Skeletal muscle tissue (tissue), 4 donors: ENCODE results near the gene FRS2. TPM values are rescaled to one million over a fixed set of nuclear protein-coding genes. Genes with fewer than 3 reads are reported as not detected.

Source experiments
- H3K27ac ChIP-seq: one replicate; pipeline ENCODE4 v1.7.0; 2013; ENCODE audit warnings: mild to moderate bottlenecking, low read depth, low read length, inconsistent platforms
- H3K27me3 ChIP-seq, 3 donors: one replicate each; pipeline ENCODE4 v1.7.0; 2013; ENCODE audit warnings: low read length in 3 of 3; ENCODE audit not compliant: control insufficient read depth in 3 of 3, insufficient read depth in 3 of 3
- H3K36me3 ChIP-seq, 3 donors: one replicate each; pipeline ENCODE4 v1.7.0; 2013; ENCODE audit warnings: low read length in 3 of 3; ENCODE audit not compliant: control insufficient read depth in 3 of 3, insufficient read depth in 3 of 3
- H3K4me1 ChIP-seq, 3 donors: one replicate each; pipeline ENCODE4 v1.7.0; 2013; ENCODE audit warnings: low read length in 3 of 3, mild to moderate bottlenecking in 3 of 3; ENCODE audit not compliant: control insufficient read depth in 3 of 3, insufficient read depth in 3 of 3
- H3K4me3 ChIP-seq, 3 donors: one replicate each; pipeline ENCODE4 v1.7.0; 2013; ENCODE audit warnings: low read length in 3 of 3
- H3K9ac ChIP-seq, 3 donors: one replicate each; pipeline ENCODE4 v1.7.0; 2013; ENCODE audit warnings: low read length in 3 of 3, mild to moderate bottlenecking in 3 of 3, moderate library complexity in 2 of 3, low read depth in 1 of 3
- H3K9me3 ChIP-seq, 3 donors: one replicate each; pipeline ENCODE4 v1.7.0; 2013; ENCODE audit warnings: low read length in 3 of 3; ENCODE audit not compliant: control insufficient read depth in 3 of 3
- total RNA-seq: library from RNA; depleted of rRNA; stranded (reverse); fragments of >200 nt; gene quantifications from one replicate; pipeline ENCODE4 v1.2.3, GENCODE V29; 2014
- donor health status: Osteomylitis.

Gene FRS2
- total RNA-seq, 1 donor from 2014 or later, result 32.9 TPM

DNA sequence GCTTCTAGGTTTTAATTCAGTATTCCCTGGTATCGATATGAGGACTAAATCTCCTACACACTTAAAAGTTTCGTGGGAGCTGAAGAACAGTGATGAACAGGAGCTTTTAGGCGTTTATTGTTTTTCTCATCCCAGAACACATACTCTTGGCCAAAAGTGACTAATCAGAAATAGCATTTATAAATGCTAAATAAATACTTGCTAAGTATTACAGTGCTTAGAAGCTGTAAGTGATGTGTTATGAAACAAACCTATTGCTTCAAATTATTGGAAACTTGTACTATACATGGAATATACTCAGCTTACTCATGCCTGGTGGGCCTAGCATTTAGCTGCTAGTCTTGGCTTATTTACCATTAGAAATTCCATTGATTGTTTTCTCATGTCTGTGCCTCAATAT, 24.9 kb downstream of the FRS2 start:
- Histone ChIP-seq H3K9me3 (no peaks in the 10 kb centered on the region), H3K36me3 (no peaks in the 10 kb centered on the region), H3K27me3 (no peaks in the 10 kb centered on the region), H3K4me1 (peaks cover 0 to 7% (median 0%) of the 10 kb centered on the region in 3 donors), H3K27ac (no peak overlapping the region), H3K4me3 (no peak overlapping the region), H3K9ac (no peak overlapping the region)

DNA sequence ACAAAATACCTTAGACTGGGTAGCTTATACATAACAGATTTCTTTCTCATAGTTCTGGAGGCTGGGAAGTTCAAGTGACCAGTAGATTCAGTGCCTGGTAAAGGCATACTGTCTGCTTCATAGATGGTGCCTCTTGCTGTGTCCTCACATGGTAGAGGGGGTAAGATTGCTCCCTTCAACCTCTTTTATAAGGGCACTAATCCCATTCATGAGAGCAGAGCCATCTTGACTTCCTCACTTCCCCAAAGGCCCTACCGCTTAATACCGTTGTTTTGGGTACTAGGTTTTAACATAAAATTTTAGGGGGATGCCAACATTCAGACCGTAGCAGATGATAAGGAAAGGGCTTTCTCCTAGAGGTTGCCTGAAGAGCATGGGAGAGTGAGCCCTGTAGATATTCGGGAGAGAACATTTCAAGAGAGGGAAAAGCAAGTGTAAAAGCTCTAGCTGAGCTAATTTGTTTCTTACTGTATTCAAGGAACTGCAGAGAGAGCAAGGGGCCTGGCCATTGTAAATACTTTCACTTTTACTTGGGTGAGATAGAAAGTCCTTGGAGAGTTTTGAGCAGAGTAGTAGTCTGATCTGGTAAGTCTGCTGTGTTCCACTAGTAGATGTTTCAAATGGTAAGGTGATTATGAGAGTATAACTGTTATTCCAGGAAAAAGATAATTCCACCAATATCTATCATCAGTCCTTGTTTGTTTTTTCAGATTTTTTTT, 27.3 kb downstream of the FRS2 start:
- no peak overlapping the region for H3K4me3 ChIP-seq

DNA sequence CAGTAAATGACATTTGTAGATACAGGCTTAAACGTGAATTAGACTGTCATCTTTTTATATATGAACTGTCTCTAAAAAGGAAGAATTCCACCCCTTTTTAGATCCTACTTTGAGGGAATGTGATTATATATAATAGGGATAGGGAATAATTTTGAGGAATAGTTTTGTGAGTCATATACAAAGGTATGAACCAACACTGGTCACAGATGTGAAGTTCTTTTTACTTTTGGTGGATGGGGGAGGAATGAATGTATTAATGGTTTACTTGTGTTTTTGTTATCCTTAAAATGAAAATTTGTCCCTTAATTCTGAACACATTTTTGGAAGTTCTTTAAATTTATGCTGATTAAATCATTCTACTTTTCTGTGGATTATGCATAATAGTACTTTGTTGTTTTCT, 30.4 kb downstream of the FRS2 start:
- Histone ChIP-seq H3K36me3 (no peaks in the 10 kb centered on the region), H3K27ac (no peak overlapping the region), H3K4me1 (peaks cover 7 to 22% (median 13%) of the 10 kb centered on the region in 3 donors), H3K9me3 (no peaks in the 10 kb centered on the region), H3K4me3 (no peak overlapping the region), H3K9ac (no peak overlapping the region), H3K27me3 (no peaks in the 10 kb centered on the region)

More for the DNA sequence above, 27.3 kb downstream of the FRS2 start:
- H3K27ac ChIP-seq, result no peak overlapping the region
- H3K36me3 ChIP-seq, result no peaks in the 10 kb centered on the region
- no peaks in the 10 kb centered on the region for H3K27me3 ChIP-seq
- H3K4me1 ChIP-seq, result peaks cover 2 to 14% (median 4%) of the 10 kb centered on the region in 3 donors
- no peak overlapping the region for H3K9ac ChIP-seq
- H3K9me3 ChIP-seq, result no peaks in the 10 kb centered on the region

DNA sequence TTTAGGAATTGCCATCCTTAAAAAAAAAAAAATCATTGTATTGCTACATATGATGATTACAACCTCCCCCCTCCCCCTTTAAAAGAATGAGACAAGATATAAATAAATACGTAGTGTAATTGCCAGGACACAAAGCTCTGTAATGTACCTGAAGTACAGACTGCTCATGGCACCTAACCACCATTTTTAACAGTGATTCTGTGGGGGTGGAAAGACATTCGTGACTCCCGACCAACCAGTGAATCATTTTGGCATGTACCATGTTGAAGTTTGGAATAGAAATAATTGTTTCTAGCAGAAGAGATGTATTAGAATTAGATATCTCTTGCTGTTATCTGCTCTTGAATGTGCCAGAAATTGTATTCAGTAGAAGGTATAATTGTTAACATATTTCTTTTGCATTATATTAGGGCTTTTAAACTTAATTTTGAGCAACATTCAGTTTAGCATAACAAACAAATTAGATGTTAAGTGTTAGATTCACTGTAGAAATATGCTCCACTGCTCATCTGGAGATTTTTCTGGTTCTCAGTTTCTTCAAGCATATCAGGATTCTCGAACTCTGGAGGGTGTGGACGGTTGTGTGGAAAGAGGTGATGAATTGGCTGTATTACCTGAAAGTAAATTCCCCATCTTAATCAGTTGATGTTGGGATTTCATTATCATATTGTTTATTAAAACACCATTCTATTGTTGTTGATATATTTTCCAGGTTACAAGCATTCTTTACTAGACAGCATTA, 31.1 kb downstream of the FRS2 start:
- no peaks in the 10 kb centered on the region for H3K36me3 ChIP-seq
- peaks cover 9 to 22% (median 20%) of the 10 kb centered on the region in 3 donors for H3K4me1 ChIP-seq
- H3K9me3 ChIP-seq, result no peaks in the 10 kb centered on the region
- H3K4me3 ChIP-seq, result no peak overlapping the region
- no peak overlapping the region for H3K9ac ChIP-seq
- no peaks in the 10 kb centered on the region for H3K27me3 ChIP-seq
- no peak overlapping the region for H3K27ac ChIP-seq

DNA sequence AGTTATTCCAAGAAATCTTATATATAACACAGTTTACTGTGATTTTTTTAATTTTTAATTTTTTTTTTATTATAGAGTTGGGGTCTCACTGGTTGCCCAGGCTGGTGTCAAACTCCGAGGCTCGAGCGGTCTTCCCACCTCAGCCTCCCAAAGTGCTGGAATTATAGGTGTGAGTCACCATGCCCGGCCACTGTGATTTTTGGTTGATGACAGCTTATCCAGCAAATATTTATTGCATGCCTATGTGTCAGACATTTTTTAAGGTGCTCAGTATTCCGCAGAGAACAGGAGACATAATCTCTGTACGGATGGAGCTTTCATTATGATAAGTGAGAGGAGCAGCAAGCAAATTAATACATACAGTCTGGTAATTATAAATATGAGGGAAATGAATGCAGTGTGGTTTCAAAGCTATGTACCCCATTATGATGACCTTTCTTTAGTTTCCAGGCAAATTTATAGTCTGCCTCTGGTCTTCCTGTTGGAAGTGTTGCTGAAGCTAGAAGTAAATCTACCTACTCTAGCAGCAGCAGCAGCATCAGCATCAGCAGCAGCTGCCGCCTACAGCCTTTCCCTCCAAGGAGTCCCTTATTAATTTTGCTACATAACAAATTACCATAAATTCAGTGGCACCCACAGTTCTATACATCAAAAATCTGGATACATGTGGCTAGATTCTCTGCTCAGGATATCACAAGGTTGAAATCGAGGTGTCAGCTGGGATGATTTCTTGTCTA, 32.3 kb downstream of the FRS2 start:
- H3K9me3 ChIP-seq, result no peaks in the 10 kb centered on the region
- no peak overlapping the region for H3K4me3 ChIP-seq
- H3K36me3 ChIP-seq, result no peaks in the 10 kb centered on the region
- peaks cover 15 to 25% (median 15%) of the 10 kb centered on the region in 3 donors for H3K4me1 ChIP-seq
- no peaks in the 10 kb centered on the region for H3K27me3 ChIP-seq
- no peak overlapping the region for H3K27ac ChIP-seq
- H3K9ac ChIP-seq, result no peak overlapping the region

DNA sequence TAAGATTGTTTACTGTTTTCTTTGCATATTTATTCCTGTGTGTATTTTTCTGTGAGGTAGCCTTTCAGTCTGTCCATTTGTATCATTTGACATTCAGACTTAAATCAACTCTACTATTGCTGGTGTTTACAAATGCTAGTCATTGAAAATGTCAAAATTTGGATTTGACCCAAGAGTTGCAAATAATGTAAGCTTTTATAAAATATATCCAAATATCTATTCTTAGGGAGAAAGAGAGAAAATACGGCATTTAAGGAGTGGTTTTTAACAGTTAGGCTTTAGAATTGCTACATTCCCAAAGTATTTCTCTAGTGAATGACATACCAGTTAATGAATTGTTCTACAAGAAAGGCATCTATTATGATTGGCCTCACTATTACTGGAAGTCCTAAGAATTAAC, 37.9 kb downstream of the FRS2 start:
- H3K27me3 ChIP-seq, result no peaks in the 10 kb centered on the region
- H3K9ac ChIP-seq, result no peak overlapping the region
- no peak overlapping the region for H3K4me3 ChIP-seq
- no peaks in the 10 kb centered on the region for H3K9me3 ChIP-seq
- H3K4me1 ChIP-seq, result peaks cover 19 to 37% (median 22%) of the 10 kb centered on the region in 3 donors
- no peaks in the 10 kb centered on the region for H3K36me3 ChIP-seq
- H3K27ac ChIP-seq, result no peak overlapping the region

DNA sequence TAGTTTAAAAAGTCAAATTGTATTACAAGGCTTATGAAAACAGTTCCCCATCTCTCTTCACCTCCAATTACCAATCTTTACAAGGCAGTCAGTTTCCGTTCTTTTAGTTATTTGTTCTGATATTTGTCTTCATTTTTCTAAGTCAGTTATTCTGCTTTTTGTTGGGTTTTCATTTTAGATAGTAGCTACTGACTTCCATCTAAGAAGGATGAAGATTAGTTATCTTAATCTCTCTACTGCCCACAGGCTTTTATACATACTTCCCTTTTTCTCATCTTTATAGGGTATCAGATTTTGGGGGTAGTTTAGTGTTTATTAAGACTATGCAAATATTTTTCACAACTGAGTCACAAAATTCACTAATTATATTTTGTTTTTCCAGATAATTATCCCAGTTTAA, 38.4 kb downstream of the FRS2 start:
- Histone ChIP-seq H3K9ac (no peak overlapping the region), H3K27ac (no peak overlapping the region), H3K4me1 (peaks cover 19 to 37% (median 22%) of the 10 kb centered on the region in 3 donors), H3K9me3 (no peaks in the 10 kb centered on the region), H3K36me3 (no peaks in the 10 kb centered on the region), H3K4me3 (no peak overlapping the region), H3K27me3 (no peaks in the 10 kb centered on the region)

DNA sequence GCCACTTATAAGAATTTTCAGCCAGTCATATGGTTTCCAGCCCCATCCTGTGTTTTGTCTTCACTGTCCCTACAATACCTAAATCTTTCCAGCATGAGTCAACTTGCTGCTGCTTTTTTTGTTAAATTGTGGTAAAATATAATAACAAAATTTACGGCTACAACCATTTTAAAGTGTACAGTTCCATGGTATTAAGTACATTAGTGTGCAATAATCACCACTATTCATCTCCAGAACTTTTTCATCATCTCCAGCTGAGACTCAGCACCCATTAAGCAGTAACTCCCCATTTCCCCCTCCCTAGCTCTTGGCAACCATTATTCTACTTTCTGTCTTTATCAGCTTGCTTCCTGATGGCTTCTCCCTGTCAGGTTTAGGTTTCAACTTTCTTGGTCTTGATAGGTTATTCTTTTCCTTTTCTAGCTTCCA, 39.1 kb downstream of the FRS2 start:
- H3K27me3 ChIP-seq, result no peaks in the 10 kb centered on the region
- no peak overlapping the region for H3K9ac ChIP-seq
- H3K9me3 ChIP-seq, result no peaks in the 10 kb centered on the region
- H3K4me3 ChIP-seq, result no peak overlapping the region
- H3K27ac ChIP-seq, result no peak overlapping the region
- no peaks in the 10 kb centered on the region for H3K36me3 ChIP-seq
- peaks cover 22 to 40% (median 25%) of the 10 kb centered on the region in 3 donors for H3K4me1 ChIP-seq

DNA sequence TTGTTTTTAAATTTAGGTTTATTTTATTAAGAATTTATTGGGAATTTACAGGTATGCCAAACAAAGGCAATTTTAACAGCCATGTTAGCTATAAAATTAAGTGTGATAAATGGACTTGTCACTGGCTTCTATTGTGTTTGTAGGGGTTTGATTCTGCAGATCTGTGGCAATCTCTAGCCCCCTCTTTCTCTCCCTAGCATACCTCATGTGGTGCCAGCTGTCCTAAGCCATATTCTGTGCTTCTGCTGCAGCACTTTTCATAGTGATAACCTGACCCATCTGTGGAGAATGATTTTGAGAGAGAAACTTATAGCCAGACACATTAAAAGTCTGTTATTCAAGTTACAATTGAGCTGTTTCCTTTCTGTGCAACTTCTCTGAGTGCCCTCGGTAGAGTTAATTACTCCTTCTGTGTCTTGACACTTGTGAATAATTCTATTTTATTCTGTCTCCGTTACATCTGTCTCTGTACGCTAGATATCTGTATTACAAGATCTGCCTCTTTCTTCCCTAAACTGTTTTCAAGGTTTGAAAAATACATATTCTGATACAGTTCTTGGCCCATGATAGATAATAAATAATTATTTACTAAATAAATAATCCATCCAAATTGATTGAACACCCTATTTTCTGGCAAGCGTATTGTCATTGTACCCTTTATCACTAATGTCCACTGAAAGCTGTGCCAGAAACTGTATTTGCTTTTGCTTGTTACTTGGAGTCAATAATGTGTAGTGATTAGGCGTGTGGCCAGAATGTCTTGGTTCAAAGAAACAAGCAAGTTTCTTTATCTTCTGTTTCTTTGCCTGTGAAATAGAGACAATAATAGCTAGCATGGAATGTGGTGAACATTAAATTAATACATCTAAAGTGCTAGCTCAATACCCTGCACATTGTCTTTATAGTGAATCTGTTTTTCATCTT, 40.0 kb downstream of the FRS2 start:
- Histone ChIP-seq H3K9ac (no peak overlapping the region), H3K27me3 (no peaks in the 10 kb centered on the region), H3K4me1 (peaks cover 21 to 35% (median 22%) of the 10 kb centered on the region in 3 donors)

More for the DNA sequence above, 40.0 kb downstream of the FRS2 start:
- Histone ChIP-seq H3K4me3 (no peak overlapping the region), H3K27ac (no peak overlapping the region), H3K36me3 (no peaks in the 10 kb centered on the region), H3K9me3 (no peaks in the 10 kb centered on the region)
